Kidney epithelial cell (primary cell): ENCODE measurements around the gene CDKAL1. TPM values are rescaled to one million over a fixed set of nuclear protein-coding genes. Genes with fewer than 3 reads are reported as not detected.

ENCODE experiments used
- DNase-seq: peaks from one replicate; pipeline ENCODE4 v3.0.0-alpha.2; 2010; ENCODE audit warnings: low read depth
- H3K27me3 ChIP-seq: 2 replicates; pipeline ENCODE4 v1.6.0; 2011; ENCODE audit warnings: low read length; ENCODE audit not compliant: control insufficient read depth, insufficient read depth
- H3K36me3 ChIP-seq: 2 replicates; pipeline ENCODE4 v1.5.1; 2011; ENCODE audit warnings: low read length; ENCODE audit not compliant: control insufficient read depth, insufficient read depth
- H3K4me3 ChIP-seq: 2 replicates; pipeline ENCODE4 v1.5.1; 2011; ENCODE audit warnings: low read depth, mild to moderate bottlenecking, control low read depth, low read length
- total RNA-seq: library from RNA; depleted of rRNA; stranded (reverse); fragments of >200 nt; gene quantifications from 2 replicates; pipeline ENCODE4 v1.2.3, GENCODE V29; 2015
- TF ChIP-seq, protein P1 (sequence below): IDR thresholded peaks from 2 replicates; pipeline ENCODE4 v1.5.1; 2011; ENCODE audit warnings: mild to moderate bottlenecking, moderate library complexity, low read length, control low read depth, inconsistent platforms; ENCODE audit not compliant: insufficient read depth, poor library complexity, severe bottlenecking

CDKAL1 gene
- total RNA-seq, 1 donor from 2014 or later = 15.0 TPM

DNA sequence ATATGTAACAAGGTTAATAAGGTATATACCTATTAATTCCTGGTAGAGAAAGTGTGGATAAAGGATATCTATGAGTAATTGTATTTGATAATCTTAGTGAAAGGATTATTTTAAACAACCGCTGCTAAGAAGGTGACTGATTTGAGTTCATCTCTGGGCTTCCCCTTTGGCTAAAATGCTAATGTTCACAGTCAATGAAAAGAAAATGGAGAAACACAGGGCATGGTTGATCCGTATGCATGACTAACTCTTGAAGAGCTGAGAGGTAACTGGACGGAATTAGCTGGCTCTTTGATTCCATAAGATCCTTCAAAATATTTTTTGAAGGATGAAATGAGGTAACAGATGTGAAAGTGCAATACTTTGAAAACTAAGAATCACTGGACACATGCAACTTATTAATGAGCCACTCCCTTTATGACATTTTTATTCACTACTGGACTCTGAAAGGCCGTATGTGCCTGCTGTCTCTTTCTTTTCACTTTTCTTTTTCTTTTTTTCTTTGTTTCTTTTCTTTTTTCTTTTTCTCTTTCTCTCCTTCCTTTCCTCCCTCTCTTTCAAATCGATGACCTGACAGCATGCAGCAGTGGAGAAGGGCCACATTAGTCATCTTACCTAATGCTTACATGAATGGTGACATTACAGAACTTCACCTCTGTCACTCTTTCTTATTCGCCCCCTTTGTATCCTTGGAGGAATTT, 464.6 kb downstream of the CDKAL1 start:
- H3K27me3 ChIP-seq = no peaks in the 10 kb centered on the region
- H3K4me3 ChIP-seq = no peak overlapping the region
- H3K36me3 ChIP-seq = no peaks in the 10 kb centered on the region
- TF ChIP-seq, protein P1, sequence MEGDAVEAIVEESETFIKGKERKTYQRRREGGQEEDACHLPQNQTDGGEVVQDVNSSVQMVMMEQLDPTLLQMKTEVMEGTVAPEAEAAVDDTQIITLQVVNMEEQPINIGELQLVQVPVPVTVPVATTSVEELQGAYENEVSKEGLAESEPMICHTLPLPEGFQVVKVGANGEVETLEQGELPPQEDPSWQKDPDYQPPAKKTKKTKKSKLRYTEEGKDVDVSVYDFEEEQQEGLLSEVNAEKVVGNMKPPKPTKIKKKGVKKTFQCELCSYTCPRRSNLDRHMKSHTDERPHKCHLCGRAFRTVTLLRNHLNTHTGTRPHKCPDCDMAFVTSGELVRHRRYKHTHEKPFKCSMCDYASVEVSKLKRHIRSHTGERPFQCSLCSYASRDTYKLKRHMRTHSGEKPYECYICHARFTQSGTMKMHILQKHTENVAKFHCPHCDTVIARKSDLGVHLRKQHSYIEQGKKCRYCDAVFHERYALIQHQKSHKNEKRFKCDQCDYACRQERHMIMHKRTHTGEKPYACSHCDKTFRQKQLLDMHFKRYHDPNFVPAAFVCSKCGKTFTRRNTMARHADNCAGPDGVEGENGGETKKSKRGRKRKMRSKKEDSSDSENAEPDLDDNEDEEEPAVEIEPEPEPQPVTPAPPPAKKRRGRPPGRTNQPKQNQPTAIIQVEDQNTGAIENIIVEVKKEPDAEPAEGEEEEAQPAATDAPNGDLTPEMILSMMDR = no peak
- no peak for DNase-seq

DNA sequence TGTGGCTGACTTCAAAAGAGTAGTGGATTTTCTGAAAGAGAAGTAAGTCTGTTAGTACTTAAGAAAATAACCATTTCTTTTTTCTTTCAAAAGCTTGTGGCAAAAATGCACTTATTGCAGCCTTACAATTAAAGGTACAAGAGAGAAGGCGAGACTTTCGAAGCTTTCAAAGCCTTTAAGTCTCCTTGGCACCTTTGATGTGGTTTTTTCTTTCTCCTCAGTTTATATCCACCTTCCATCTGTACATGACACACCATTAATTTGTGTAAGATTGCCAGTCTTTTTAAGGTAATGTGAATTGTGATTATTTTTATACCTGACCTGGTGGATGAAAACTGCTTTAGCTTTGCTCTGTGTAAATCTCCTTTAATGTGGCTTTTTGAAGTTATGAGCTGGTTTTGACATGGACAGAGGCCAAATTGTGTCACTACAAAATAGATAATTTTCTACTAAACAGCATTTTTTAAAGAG, 466.1 kb downstream of the CDKAL1 start:
- TF ChIP-seq, protein P1 = no peak
- no peak overlapping the region for H3K4me3 ChIP-seq
- no peak for DNase-seq
- H3K27me3 ChIP-seq = no peaks in the 10 kb centered on the region
- H3K36me3 ChIP-seq = no peaks in the 10 kb centered on the region

DNA sequence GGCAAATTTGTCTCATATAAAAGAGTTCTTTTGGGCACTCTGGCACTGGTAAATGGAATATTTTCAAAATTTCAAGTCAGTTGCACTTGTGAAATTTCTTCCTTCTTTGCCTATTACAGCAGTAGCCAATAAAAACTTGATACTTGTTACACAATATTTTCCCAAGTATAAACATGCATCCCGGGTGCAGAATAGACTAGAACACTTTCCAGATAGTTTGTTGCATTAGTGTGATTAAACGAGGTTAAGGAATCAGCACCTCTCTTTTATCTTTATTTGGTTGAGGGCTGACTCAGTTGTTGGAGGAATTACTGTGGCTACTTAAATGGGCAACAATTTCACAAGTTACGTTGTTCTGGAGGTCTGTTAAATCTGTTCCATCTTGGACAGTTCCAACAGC, 467.5 kb downstream of the CDKAL1 start:
- Histone ChIP-seq H3K4me3 (no peak overlapping the region), H3K27me3 (no peaks in the 10 kb centered on the region), H3K36me3 (no peaks in the 10 kb centered on the region)
- DNase-seq = no peak
- TF ChIP-seq, protein P1 = no peak

DNA sequence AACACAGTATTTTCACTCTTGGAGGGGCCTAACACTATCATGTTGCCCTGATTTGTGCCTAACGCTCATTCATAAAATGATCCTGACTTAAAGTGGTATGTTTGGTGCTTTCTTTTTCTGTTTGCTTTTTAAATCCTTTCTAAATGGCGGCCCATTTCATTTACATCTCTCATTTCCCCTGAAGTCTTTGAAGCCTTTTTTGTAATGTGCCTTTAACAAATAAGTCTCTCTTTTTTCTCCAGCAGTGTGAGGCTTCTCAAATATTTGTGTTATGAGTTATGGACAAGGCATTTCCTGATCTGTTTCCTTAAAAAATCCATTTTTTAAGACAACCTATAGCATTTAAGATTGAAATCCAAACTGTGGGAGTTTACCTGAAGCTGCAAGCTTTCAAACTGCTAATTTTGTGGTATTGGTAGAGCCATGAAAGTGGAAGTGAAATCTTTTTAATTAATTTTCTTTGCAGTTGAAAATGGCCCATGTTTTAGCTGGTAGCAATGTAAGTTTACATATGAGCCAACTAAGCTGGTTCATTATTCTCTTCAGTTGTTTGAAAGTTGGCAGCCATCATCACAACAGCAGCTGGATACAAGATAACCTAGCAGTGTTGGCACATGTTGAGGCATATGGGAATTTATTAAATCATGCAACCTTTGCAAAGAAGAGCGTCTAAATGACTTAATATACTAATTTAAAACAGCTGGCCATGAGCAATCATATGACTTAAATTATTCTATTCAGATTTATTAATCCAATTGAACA, 469.7 kb downstream of the CDKAL1 start:
- no peaks in the 10 kb centered on the region for H3K27me3 ChIP-seq
- H3K4me3 ChIP-seq = no peak overlapping the region
- DNase-seq = no peak
- no peaks in the 10 kb centered on the region for H3K36me3 ChIP-seq
- TF ChIP-seq, protein P1 = no peak

DNA sequence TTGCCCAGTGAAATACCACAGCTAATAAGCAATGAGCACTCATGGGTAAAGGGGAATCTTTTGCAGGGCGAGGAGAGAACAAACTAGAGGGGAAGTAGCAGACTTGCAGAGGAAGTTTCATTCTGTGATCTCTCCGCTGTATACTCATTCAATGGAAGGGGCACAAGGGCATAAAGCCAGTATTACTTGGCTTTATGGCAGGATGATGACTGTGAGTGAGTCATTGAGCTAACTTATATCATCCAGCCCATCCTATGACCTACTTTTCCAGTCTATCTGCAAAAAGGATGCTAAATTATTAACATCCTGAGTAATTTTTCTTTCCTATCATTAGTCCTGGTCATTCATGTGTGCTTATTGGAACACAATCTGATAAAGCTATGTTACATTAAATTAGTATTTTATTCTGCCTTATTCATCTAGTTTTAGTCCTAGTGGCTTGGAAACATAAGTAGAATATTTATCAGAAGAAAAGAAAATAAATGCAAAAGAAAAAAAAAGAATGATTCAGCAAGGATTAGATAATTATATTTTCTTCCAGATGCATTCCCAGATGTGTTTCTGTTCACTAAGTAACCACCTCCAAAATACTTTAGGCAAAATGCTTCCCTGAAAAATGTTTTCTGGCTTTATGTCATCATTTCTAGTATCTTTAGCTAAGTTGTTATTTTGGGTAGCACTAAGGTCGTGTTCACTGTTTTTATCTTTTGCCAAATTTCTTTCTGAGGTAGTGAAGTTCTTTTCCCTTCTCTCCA, 471.7 kb downstream of the CDKAL1 start:
- Histone ChIP-seq H3K4me3 (no peak overlapping the region), H3K36me3 (no peaks in the 10 kb centered on the region), H3K27me3 (no peaks in the 10 kb centered on the region)
- peak; percentile 86 for DNase-seq
- TF ChIP-seq, protein P1 = no peak
